ENCODE data around the gene NECAB2.

The NECAB2 gene

DNA sequence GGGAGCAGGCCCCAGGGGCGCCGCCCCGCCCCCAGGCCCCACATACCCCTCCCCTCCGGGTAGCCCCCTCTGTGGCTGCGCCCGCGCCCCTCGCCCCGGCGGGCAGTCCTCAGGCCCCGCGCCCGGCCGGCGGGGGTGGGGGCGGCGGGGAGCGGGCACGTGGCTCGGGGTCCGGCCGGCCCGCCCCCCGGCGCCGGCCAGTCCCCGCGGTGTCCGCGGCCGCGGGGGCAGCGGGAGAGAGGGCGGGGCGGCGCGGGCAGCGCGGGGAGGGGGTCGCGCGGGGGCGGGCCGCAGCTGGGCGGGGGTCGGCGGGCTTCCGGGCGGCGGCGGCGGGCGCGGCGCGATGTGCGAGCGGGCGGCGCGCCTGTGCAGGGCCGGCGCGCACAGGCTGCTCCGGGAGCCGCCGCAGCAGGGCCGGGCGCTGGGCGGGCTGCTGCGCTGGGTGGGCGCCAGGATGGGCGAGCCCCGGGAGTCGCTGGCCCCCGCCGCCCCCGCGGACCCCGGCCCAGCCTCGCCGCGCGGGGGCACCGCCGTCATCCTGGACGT lies 335 bp downstream of the NECAB2 start:
- DNase-seq (ENCODE audit: low read depth, low spot score): no peak
- POLR2A ChIA-PET: no interaction called here
- TF ChIP-seq, protein P1, sequence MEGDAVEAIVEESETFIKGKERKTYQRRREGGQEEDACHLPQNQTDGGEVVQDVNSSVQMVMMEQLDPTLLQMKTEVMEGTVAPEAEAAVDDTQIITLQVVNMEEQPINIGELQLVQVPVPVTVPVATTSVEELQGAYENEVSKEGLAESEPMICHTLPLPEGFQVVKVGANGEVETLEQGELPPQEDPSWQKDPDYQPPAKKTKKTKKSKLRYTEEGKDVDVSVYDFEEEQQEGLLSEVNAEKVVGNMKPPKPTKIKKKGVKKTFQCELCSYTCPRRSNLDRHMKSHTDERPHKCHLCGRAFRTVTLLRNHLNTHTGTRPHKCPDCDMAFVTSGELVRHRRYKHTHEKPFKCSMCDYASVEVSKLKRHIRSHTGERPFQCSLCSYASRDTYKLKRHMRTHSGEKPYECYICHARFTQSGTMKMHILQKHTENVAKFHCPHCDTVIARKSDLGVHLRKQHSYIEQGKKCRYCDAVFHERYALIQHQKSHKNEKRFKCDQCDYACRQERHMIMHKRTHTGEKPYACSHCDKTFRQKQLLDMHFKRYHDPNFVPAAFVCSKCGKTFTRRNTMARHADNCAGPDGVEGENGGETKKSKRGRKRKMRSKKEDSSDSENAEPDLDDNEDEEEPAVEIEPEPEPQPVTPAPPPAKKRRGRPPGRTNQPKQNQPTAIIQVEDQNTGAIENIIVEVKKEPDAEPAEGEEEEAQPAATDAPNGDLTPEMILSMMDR (IDR thresholded peaks at IDR 0.05; ENCODE audit: insufficient read depth, low read length, missing control alignments): no peak
- CTCF ChIA-PET: interaction anchor here (3.2 to 3.9 kb wide), 2 partner anchors 12 to 93 kb away, joined by 18 read pairs; no protein-coding TSS in a partner anchor
- peak overlapping the region; percentile 42 for H3K4me3 ChIP-seq (ENCODE audit: low read depth, low read length)

DNA sequence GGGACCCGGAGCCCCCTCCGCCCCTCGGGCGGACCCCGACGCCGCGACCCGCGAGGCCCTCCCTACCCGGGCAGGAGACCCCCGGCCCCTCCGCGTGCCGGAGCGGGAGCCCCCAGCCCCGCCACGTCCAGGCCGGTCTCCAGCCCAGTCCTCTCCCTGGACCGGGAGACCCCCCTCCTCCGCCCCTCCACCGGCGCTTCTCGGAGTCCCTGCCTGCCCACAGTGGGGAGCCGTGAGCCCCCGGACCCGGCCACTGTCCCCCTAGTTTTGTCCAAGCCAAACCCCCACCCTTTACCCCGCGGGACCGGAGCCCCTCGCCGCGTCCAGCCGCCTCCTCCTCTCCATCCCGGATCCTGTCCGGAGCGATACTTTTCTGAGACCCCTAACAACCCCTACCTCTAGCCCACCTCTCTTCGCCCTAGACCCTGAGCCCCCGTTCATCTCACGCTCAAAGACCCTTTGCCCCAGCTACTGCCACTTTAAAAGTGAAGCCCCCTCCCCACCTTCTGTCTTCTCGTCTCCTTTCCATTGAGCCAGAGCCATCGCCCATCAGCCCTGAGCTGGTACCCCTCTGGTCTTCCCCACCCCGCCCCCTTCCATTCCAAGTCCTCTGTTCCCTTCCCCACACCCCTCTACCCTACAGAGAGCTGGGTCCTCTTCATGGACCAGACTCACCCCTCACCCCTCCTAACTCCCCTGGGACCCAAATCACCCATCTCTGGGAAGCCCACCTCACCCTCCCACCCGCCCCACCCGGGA lies 1.0 kb downstream of the NECAB2 start:
- CTCF ChIA-PET: interaction anchor here (1.4 to 3.9 kb wide), 5 partner anchors 12 to 218 kb away, joined by 4 to 36 read pairs (median 18); no protein-coding TSS in a partner anchor
- H3K4me3 ChIP-seq (ENCODE audit: low read depth, low read length): no peak overlapping the region
- DNase-seq (ENCODE audit: low read depth, low spot score): no peak
- POLR2A ChIA-PET: no interaction called here
- TF ChIP-seq, protein P1 (IDR thresholded peaks at IDR 0.05; ENCODE audit: insufficient read depth, low read length, missing control alignments): no peak

DNA sequence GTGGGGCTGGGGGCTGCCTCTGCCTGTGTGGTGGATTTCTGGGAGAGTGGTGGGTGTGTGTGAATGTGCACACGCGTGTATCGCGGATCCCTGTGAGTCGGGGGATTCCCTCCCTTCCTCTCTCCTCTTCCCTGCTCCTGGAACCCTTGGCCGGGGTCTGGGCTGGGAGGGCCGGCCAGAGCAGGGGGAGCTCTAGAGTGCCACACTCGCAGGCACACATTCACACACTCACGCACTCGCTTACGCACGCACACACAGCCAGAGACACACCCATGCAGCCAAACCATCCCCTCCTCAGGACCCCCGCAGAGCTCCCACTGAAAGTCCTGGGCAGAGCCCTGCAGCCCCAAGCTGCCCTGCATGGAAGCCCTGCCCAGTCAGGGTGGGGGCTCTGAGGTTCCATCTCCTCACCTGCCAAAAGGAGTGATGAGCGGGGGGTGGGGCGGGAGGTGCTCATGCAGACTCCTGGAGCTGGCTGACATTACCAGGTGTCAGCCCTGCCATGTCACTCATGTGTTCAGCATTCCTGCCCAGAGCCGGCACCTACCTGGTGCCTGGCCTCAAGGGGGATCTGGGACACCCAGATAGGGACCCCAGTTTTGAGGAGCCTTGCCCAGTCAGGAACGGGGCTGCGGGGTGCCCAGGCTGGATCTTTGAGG lies 1.9 kb downstream of the NECAB2 start:
- TF ChIP-seq, protein P1 (IDR thresholded peaks at IDR 0.05; ENCODE audit: insufficient read depth, low read length, missing control alignments): no peak
- ChIA-PET CTCF (interaction anchor here (1.3 to 3.9 kb wide), 7 partner anchors 13 to 217 kb away, joined by 3 to 36 read pairs (median 4); partner anchors contain the start of gene OSGIN1), POLR2A (interaction anchor here (0.7 kb wide), 1 partner anchor 57 kb away, joined by 4 read pairs; no protein-coding TSS in a partner anchor)
- DNase-seq (ENCODE audit: low read depth, low spot score): no peak
- no peak overlapping the region for H3K4me3 ChIP-seq (ENCODE audit: low read depth, low read length)

DNA sequence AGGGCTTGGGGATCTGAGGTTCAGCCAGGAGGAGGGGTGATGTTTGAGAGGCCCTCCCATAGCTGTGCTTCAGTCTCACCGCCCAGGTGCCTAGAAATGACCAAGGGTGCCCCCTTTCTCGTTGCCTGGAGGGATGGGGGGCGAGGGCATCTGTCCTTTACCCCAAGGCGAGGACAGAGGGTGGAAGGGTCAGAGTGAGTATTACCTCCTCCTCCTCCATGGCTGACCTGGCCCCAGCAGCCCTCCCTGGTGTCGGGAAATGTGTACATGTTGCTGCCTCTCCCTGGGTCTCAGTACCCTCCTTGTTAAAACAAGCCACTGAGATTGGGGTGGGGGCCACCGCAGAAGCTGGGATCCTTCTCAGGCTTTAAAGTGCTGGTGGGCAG lies 2.4 kb downstream of the NECAB2 start:
- ChIA-PET POLR2A (interaction anchor here (0.7 kb wide), 1 partner anchor 58 kb away, joined by 4 read pairs; no protein-coding TSS in a partner anchor), CTCF (interaction anchor here (1.3 to 3.9 kb wide), 7 partner anchors 14 to 217 kb away, joined by 3 to 36 read pairs (median 5); partner anchors contain the start of gene OSGIN1)
- TF ChIP-seq, protein P1 (IDR thresholded peaks at IDR 0.05; ENCODE audit: insufficient read depth, low read length, missing control alignments): no peak
- no peak overlapping the region for H3K4me3 ChIP-seq (ENCODE audit: low read depth, low read length)
- DNase-seq (ENCODE audit: low read depth, low spot score): no peak

DNA sequence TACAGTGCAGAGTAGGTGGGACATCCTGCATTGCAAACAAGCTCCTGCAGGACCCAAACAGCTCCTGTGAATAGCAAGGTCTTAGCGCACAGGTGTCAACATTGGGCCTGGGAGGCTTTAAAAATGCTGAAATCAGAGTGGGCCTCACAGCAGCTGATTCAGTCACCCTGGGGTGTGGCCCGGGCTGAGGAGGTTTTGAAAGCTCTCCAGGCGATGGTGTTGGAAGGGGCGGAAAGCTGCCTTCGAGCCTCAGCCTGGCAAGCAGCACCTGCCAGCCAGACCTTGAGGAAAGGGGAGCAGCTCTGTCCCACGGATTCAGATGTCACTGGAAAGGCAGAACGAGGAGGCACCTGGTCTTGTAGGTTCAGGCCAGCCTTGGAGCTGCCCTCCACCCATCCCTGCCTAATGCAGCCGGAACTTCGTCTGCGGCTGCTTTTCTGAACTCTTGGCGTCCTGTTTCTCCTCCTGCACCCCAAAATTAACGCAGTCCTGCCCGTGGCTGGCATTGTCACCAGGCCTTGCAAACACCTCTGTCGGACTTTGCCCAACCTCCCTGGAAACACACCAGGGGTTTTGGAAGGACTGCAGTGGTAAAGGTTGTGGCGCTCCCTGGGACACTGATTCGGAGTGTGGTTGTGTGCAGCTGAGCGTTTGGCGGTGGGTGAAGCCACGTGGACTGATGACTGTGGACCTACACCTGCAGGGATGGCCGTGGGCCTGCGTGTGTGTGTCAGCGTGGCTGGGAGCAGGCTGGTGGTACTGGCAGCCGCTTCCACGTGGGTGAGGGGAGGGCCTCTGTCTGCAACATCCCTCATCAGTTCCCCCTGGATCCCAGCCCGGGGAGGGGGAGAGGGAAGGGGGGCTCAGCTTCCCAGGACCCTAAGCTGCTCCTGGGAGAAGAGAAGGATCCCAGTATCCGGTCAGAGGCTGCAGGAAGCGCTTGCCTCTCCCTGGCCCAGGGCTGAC lies 3.4 kb downstream of the NECAB2 start:
- H3K4me3 ChIP-seq (ENCODE audit: low read depth, low read length): no peak overlapping the region
- ChIA-PET POLR2A (no interaction called here), CTCF (interaction anchor here (1.1 to 3.9 kb wide), 8 partner anchors 15 to 94 kb away, joined by 3 to 36 read pairs (median 6); partner anchors contain the start of gene OSGIN1)
- TF ChIP-seq, protein P1 (IDR thresholded peaks at IDR 0.05; ENCODE audit: insufficient read depth, low read length, missing control alignments): no peak
- DNase-seq (ENCODE audit: low read depth, low spot score): no peak
